IPS DF 4.7 (cell line): ENCODE results near the gene XCL2.

Experiments
- DNase-seq: peaks from one replicate; pipeline ENCODE4 v3.0.0-alpha.2; 2013; ENCODE audit warnings: low spot score; ENCODE audit errors: extremely low read depth

XCL2 gene

GRCh38 chr1:168514455-168514854 lies 29.3 kb downstream of the XCL2 start:
- DNase-seq = no peak

- DNase-seq = no peak
These were observed 30.0 kb downstream of the XCL2 start for GRCh38 chr1:168513656-168514404.

- DNase-seq = no peak
These were observed 30.8 kb downstream of the XCL2 start for GRCh38 chr1:168512864-168513595.

- no peak for DNase-seq
These were observed 33.7 kb downstream of the XCL2 start for GRCh38 chr1:168509875-168510791.

- DNase-seq = no peak
These were observed 34.6 kb downstream of the XCL2 start for GRCh38 chr1:168509210-168509609.

GRCh38 chr1:168507828-168508227 lies 36.0 kb downstream of the XCL2 start:
- DNase-seq = no peak

- DNase-seq = no peak
These were observed 36.6 kb downstream of the XCL2 start for GRCh38 chr1:168507231-168507630.

GRCh38 chr1:168506204-168506819 lies 37.5 kb downstream of the XCL2 start:
- no peak for DNase-seq

GRCh38 chr1:168505006-168505405 lies 38.8 kb downstream of the XCL2 start:
- no peak for DNase-seq

- no peak for DNase-seq
These were observed 39.5 kb downstream of the XCL2 start for GRCh38 chr1:168504064-168504837.

GRCh38 chr1:168499688-168500049 lies 44.1 kb downstream of the XCL2 start:
- DNase-seq = no peak

- DNase-seq = no peak
These were observed 44.7 kb downstream of the XCL2 start for GRCh38 chr1:168498956-168499687.

GRCh38 chr1:168498159-168498631 lies 45.6 kb downstream of the XCL2 start:
- no peak for DNase-seq

- no peak for DNase-seq
These were observed 46.3 kb downstream of the XCL2 start for GRCh38 chr1:168497376-168497950.

- no peak for DNase-seq
These were observed 52.2 kb downstream of the XCL2 start for GRCh38 chr1:168491527-168492164.
